ENCODE data around the gene TUT4.

TUT4 gene

DNA sequence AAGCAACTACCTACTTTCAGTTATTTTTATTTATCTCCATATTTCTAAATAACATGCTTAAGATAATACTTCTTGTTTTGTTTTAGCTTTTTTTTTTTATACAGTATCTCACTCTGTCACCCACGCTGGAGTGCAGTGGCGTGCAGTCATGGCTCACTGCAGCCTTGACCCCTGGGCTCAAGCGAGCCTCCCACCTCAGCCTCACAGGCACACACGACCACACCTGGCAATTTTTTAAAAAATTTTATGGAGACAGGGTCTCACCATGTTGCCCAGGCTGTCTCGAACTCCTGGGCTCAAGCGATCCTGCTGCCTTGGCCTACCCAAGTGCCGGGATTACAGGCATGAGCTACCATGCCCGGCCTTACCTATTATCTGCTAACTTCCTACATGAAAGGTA, 20.6 kb downstream of the TUT4 start:
- DNase-seq, result no peak

DNA sequence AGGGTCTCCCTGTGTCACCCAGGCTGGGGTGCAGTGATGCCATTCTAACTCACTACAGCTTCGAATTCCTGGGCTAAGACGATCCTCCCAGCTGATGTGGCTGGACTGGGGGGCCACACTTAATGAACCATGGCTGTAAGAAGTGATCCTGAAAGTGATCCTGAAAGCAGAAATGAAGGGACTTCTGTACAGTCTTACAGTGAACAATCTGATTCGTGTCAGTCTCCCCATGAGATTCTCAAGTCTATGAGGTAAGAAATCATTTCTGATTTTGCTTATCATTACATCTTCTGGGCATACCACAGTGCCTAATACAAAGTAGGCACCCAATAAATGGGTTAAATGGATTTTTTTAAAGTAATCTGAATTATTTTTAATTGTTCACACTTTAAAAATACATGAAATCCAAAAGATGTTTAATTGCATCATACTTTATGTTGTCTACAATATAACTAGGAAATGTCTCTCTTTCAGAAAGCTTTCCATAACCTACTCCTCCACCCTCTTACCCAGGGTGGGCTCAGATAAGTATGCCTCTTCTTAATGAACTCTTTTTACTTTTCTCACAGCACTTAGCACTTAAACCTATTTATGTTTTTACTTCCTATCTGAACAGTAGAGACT, 21.5 kb downstream of the TUT4 start:
- DNase-seq, result no peak

DNA sequence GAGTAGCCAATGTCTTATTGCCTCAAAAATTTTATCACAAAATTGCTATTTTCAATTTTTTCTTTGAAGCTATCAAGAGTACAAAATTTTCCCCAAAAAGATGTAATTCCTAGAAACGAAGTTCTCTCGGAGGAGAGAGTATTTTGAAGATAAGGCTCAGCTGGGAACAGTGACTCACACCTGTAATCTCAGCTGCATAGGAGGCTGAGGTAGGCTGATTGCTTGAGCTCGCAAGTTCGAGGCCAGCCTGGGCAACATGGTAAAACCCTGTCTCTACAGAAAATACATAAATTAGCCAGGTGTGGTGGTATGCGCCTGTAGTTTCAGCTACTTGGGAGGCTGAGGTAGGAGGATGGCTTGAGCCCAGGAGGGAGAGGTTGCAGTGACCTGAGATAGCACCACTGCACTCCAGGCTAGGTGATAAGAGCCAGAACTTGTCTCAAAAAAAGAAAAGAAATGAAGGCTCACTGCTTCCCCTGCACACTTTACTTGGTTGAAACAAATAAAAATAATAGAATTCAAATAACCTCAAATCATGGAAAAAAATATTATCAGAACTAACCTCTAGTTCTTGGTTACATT, 22.2 kb downstream of the TUT4 start:
- DNase-seq, result no peak

DNA sequence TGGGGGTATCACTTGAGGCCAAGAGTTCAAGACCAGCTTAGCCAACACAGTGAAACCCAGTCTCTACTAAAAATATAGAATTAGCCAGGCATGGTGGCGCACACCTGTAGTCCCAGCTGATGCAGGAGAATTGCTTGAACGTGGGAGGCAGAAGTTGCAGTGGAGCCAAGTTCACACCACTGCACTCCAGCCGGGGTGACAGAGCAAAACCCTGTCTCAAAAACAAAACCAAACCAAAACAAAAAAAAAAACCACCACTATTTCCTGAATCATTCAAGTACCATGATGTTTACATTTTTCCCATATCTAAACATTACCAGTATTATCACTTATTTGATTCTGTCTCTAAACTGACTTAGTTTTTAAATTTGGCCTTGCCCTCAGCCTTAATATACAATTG, 29.5 kb downstream of the TUT4 start:
- no peak for DNase-seq

DNA sequence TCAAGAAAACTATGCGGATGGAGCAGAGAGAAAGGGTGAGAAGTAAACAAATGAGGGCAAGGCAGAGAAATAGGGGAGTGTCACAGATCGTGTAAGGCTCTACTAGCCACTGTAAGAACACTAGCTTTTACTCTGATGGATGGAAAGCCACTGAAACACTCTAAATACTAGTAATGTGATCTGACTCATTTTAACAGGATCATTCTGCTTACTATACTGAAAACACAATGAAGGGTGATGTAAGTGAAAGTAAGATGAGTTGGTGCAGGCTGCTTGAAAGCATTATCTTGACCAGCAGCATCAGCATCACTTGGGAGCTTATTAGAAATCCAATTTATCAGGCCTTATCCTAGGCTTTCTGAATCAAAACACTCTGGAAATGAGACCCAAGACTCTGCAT, 32.7 kb downstream of the TUT4 start:
- no peak for DNase-seq

DNA sequence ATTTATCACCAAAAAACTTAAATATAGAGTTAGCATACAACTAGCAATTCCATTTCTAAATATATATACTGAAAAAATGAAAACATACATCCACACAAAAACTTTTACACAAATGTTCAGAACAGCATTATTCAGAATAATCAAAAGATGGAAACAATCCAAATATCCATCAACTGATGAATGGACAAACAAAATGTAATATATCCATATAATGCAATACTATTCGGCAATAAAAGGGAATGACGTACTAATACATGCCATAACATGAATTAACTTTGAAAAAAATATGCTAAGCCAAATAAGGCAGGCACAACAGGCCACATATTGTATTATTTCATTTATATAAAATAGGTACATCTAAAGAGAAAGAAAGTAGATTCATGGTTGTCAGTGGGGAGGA, 33.9 kb downstream of the TUT4 start:
- no peak for DNase-seq

DNA sequence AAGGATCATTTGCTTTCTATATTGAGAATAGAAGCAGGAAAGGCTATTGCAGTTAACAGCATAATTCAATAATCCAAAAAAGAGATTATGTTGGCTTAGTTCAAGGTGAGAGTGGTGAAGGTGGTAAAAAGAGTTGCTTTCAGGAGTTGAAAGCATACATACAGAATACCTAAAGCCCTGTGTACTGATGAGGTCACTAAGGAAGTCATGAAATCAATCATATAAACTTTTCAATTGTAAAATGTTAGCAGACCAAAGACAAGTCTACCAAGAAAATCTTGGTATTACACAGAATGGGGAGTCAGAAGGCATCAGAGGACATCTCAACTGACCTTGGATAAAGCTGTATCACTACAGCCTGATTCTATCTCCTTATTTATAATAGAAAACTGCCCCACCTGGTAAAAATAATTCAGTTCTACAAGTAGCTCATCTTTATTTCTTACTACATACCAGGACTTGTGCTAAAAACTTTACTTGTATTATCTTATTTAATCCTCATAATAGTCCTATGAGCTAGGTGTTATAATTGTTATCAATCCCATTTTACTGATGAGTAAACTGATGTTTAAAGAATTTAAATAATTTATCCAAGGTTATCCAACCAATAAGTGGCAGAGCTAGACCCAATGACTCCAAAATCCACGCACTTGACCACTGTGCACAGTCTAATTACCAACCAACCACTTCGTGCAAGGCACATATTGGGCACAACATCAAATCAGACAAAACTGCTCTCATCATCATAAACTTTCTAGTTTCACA, 40.9 kb downstream of the TUT4 start:
- no peak for DNase-seq

DNA sequence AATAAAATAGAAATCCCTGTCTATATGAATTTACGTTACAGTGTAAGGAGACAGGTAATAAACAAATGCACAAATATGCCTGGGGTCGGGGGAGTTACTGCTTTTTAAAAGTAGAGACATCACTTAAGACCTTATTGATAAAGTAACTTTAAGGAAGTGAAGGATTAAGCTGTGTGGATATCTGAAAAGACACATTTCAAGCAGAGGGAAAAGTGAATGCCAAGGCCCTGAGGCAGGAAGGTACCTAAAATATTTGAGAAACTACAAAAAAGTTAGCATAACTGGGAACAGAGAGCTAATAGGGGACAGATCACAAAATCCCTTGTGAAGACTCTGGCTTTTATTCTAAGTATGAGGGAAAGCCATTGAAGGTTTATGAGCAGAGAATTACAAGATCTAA, 41.5 kb downstream of the TUT4 start:
- DNase-seq, result no peak

DNA sequence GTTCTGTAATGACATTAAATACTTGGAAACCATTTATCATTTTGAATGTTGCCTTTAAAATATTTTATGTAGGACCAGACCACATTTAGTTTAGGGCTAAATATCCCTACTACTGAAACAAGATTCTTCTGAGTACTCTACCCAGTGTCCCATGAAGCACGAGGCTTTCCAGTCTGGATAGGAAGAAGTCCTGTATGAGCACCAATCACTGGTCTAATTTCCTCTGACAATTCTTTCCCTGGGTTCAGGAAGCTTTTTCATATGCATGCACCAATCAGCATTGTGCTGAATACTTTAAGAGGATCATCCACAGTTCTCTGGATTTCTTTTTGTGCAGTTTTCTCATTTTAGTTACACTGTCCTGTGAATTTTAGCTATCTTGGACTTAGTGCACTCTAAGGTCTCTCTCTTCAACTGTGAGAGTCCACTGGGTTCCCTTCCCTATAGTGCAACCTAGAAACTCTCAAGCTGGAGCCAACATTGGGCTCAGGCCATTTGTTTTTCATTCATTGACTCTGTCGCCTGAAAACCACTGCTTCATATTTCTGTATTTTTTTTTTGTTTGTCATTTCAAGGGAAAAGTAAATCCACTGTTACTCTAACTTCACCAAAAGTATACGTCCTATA, 45.9 kb downstream of the TUT4 start:
- no peak for DNase-seq

DNA sequence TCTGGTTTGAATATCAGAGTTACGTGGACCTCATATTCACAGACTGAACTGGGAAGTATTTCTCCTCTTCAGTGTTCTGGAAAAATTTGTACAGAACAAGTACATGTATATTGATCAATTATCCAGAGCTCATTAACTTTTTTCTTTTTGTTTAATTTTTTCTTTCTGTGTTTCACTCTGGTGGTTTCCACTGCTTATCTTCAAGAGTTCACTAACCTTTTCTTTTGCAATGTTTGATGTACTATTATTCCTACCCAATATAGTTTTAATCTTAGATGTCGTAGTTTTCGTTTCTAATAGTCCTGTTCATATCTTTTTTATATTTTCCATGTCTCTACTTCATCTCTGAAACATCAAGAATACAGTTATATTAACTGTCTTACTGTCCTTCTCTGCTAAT, 46.5 kb downstream of the TUT4 start:
- DNase-seq, result no peak

DNA sequence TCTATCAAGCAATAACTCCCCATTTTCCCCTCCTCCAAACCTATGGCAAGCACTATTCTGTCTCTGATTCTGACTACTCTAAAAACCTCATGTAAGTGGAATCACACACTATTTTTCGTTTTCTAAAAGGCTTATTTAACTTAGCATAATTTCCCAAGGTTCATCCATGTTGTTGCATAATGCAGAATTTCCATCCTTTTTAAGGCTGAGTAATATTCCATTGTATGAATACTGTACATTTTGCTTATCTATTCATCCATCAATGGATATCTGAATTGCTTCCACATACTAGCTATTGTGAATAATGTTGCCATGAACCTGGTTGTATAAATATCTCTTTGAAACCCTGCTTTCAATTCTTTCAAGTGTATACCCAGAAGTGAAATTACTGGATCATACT, 48.2 kb downstream of the TUT4 start:
- no peak for DNase-seq

DNA sequence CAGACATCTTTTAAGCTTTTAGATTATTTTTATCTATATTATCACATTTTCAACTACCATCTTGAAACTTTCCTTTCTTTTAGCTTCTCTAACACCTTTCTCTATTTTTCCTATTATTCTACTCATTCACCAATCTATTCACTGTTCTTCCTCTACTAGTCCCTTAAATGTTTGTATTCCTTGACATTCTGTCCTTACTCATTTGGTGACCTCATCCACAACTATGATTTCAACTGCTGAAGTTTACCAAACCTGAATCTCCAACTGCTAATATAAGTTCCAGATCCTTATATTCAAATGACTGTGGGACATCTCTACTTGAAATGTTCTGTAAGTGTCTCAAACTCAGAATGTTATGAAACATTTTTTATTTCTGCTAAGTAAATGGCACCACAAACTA, 49.2 kb downstream of the TUT4 start:
- DNase-seq, result no peak

DNA sequence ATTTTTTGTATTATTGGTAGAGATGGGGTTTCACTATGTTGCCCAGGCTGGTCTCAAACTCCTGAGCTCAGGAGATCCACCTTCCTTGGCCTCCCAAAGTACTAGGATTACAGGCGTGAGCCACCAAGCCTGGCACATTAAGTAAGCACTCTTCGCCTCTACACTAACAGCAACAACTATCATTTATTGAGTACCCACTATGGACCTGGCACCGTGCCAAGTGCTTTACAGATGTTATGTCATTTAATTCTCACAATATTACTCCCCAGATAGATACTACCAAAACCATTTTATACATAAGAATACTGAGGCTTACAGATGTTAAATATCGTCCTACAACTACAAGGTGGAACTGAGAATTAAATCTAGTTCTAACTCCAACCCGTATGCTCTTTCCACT, 50.1 kb downstream of the TUT4 start:
- DNase-seq, result no peak

DNA sequence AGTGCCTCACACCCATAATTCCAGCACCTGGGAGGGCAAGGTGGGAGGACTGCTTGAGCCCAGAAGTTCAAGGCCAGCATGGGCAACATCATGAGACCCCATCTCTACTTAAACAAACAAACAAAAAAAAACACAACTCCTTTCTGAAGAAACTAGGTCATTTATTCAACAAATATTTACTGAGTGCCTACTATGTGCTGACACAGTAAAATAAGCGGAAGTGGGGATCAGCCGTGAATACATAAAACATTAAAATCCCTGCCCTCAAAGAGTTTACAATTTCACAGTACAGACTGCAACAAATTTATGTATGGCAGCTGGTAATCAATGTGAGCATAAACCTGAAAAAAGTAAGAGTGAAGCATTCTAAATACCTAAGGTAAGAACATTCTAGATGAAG, 65.3 kb downstream of the TUT4 start:
- DNase-seq, result no peak

DNA sequence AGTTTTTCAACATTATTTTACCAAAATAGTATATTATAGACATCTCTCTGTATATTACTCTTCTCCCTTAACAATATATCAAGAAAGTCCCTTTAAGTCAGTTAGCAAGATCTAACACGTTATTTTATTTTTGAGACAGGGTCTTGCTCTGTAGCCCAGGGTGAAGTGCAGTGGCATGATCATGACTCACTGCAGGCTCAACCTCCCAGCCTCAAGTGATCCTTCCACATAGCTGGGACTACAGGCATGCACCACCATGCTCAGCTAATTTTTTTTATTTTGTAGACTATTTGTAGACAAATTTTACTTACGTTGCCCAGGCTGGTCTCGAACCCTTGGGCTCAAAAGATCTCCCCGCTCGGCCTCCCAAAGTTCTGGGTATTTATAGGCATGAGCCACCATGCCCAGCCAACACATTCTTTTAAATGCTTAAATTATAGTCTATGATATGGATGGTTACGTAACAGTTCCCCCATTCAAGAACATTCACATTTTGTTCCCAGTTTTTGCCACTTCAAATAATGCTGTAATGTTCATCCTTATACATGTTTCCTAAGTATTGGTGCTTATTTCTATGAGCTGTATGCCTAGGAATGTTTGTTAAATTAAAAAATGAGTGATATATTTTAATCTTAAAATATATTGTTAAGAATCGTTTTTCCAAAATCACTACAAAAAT, 70.4 kb downstream of the TUT4 start:
- no peak for DNase-seq

DNA sequence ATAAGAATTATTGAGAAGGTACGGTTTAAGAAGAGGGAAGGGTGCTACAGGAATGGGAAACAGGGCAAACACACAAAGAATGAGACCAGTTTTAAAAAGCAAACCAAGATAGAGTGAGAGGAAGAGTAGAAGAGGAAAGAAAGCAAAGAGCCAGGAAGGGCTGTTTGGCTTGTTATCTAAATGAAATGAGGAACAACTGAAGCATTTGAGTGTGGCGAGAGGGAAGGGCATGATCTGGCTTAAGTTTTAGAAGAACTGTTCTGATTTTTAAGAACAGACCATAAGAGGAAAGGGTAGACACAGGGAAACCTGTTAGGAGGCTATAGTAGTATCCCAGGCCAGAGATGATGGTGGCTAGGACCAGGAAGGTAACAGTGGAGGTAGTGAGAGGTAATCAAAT, 73.8 kb downstream of the TUT4 start:
- DNase-seq, result no peak

DNA sequence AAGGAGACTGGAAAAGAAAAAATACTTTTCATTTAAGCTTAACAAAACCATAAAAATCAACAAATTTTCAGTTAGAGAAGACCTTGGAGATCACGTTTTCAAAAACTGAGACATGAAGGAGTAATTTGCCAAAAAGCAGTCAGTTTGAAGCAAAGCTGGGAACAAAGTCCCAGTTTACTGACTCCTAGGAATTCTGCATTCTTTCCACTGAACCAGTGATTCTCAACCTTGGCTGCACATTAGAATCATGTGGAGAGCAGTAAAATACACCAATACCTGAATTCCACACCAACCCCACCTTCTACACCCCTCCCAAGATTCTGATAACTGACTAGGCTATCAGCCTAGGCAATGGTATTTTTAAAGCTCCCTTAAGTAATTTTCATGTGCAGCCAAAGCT, 75.0 kb downstream of the TUT4 start:
- no peak for DNase-seq

DNA sequence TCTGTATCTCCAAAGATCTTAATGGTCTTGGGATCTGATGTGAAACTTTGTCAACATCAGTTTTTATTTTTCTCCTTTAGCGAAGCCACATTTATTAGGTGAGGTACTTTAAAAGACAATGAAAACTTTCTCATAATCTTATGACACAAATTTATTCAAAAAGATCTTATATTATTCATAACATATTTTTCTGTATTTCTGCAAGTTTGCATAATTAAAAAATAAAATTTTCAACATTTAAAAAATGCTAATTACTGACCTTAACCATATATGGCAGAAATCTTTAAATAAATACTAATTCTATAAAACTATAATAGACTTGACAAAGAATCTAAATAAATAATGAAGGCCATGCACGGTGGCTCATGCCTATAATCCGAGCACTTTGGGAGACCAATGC, 75.9 kb downstream of the TUT4 start:
- DNase-seq, result no peak

DNA sequence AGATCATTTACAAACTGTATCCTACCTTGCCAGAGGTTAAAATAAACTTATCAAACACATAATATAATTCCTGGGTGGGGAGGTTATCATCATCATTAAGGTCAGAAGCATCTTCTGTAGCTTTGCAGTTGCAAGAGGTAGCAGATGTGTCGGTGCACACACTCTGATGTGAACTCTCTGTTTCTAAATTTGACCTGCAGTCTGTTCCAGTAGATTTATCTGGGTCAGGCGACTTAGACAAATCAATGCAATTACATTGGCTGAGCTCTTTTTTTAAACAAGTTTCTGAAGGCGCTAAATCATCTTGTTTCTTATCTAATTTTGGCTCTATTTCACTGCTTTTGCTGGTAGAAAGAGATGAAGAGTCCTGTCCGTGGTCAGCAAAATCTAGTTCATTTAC, 78.1 kb downstream of the TUT4 start:
- DNase-seq, result no peak

DNA sequence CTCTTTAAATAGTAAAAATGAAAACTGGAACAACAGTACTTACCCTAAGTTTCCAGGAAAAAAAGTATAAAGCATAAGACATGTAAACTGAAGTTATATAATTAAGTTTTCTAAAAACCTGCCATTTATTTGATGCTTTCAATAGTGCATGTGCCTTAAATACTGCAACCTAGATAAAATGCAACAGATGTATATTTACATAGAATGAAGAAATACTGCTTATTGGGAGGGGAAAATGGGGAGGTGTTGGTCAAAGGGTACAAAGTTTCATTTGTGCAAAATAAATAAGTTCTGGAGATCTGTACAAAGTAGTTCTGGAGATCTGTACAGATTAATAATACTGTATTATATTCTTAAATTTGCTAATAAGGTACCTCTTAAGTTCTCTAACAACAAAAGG, 79.9 kb downstream of the TUT4 start:
- no peak for DNase-seq

DNA sequence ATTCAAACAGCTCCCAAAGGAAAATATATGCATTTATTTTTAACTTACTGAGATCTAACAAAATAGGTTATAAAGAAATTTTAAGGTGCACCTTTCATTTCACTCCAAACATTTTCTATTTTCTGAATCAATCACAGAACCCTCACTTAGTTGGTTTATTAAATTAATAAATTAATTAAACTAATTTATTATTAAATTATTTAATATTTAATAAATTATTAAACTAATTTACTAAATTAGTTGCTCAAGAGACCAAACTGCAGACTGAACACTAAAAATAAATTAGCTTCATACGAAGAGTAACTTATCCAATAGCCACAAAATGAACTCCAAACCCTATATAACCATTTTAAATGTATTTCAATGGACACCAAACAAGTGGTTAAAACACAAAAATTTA, 80.5 kb downstream of the TUT4 start:
- DNase-seq, result no peak

DNA sequence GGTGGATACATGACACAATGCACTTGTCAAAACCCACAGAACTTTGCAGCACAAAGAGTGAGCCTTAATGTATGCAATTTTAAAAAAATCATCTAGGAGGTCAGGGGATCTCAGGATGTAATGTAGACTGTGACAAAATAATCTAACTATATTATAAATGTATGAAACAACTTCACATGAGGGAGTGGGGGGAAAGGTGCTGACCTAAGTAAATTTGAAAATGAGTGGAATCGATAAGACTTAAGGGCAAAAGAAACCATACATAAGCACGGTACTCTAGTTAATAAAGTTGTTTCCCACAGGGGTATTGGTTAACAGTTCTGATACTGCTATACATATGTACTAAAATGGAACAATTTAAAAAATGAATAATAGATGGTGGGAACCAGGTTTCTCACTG, 83.8 kb downstream of the TUT4 start:
- DNase-seq, result no peak

DNA sequence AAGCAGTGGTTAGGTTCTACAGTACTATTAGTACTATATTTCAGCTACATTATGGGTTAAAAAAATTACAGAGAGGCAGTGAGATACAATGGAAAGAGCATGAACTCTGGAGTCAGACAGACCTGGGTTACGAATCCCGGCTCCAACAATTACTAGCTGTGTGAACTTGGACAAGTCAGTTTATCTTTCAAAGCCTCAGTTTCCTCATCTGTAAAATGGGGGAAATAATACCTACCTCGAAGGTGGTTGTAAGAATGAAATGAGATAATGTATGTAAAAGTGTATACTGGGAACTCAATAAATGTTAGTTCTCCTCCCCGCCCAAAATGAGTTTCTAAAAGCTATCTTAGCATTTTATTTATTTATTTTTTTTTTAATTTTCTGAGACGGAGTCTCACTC, 89.0 kb downstream of the TUT4 start:
- DNase-seq, result no peak

DNA sequence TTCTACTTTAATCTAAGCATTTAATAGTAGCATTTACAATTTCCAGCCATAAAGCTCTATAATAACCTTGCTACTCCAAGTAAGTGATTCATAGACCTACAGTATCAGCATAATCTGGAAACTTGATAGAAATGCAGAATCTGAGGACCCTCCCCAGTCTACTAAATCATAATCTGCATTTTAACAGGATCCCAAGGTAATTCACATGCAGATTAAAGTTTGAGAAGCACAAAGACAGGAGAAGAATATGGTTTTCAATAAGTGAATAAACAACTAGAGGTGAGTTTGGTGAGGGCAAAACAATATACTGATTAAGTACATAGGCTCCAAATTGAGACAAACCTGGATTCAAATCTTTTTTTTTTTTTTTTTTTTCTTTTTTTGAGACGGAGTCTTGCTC, 91.1 kb downstream of the TUT4 start:
- DNase-seq, result no peak
